Measurements from ENCODE around the gene CBFA2T3. TPM values are rescaled to one million over a fixed set of nuclear protein-coding genes. Genes with fewer than 3 reads are reported as not detected.

CBFA2T3 gene
- total and polyA plus RNA-seq, 2 donors (not counting 1 experiment from before 2014, with no cell fraction given): 40.8 to 58.3 TPM

GRCh38 chr16:88848557-88848956, 128.4 kb downstream of the CBFA2T3 start:
- H3K27ac ChIP-seq (ENCODE audit: low read length in 2 of 2): no peak overlapping the region
- H3K9ac ChIP-seq (ENCODE audit: low read length): no peak overlapping the region
- no peak overlapping the region for H2AFZ ChIP-seq (ENCODE audit: insufficient read depth, low read depth, low read length, poor library complexity, severe bottlenecking)
- Mint-ChIP-seq H3K4me3 (no peak overlapping the region), H3K4me1 (peaks cover 5% of the 10 kb centered on the region), H3K9me3 (ENCODE audit: insufficient read depth) (no peaks in the 10 kb centered on the region), H3K27me3 (no peaks in the 10 kb centered on the region), H3K27ac (no peak overlapping the region)
- H3K4me3 ChIP-seq (ENCODE audit: control extremely low read depth in 1 of 5, extremely low read depth in 1 of 5, insufficient read depth in 1 of 5, low read depth in 2 of 5, low read length in 4 of 5): no peak overlapping the region
- intact Hi-C loops (cut with micrococcal nuclease): no loop called here
- 96% methylated on average over 20 of the region's 21 CpGs for WGBS (ENCODE audit: insufficient coverage)
- H3K79me2 ChIP-seq (ENCODE audit: control insufficient read depth, insufficient read depth, low read length): peaks cover 38% of the 10 kb centered on the region
- no peaks in the 10 kb centered on the region for H3K4me1 ChIP-seq (ENCODE audit: control insufficient read depth in 2 of 2, insufficient read depth in 2 of 2, low read length in 2 of 2)
- peaks cover 45% of the 10 kb centered on the region for H4K20me1 ChIP-seq (ENCODE audit: control insufficient read depth, insufficient read depth, low read length, poor library complexity, severe bottlenecking)
- H3K36me3 ChIP-seq (replicated peaks in 1 of 2; ENCODE audit: control extremely low read depth in 1 of 2, control insufficient read depth in 1 of 2, extremely low read depth in 1 of 2, insufficient read depth in 2 of 2, low read length in 1 of 2): peaks cover 0 to 16% of the 10 kb centered on the region in 2 experiments
- POLR2A ChIA-PET: interaction anchor here (0.7 kb wide), 1 partner anchor 9 kb away, joined by 5 read pairs; the partner anchor contains the start of gene TRAPPC2L
- TF ChIP-seq CTCF (IDR thresholded peaks at IDR 0.05) (no peak), EZH2 (IDR thresholded peaks at IDR 0.05; ENCODE audit: borderline replicate concordance, insufficient read depth, low read depth, low read length, poor library complexity, severe bottlenecking) (no peak)
- H3K27me3 ChIP-seq (replicated peaks in 1 of 4; ENCODE audit: control extremely low read depth in 1 of 4, control insufficient read depth in 3 of 4, insufficient read depth in 4 of 4, low read length in 3 of 4): no peaks in the 10 kb centered on the region
- CTCF ChIA-PET: no interaction called here
- no peak overlapping the region for H3K4me2 ChIP-seq (replicated peaks; ENCODE audit: low read depth, low read length, poor library complexity, severe bottlenecking)
- H3K9me3 ChIP-seq (ENCODE audit: control extremely low read depth in 1 of 3, control insufficient read depth in 2 of 3, insufficient read depth in 1 of 3, low read length in 2 of 3): no peaks in the 10 kb centered on the region
- DNase-seq: no peak
- no peak for ATAC-seq (ENCODE audit: low read depth)

DNA sequence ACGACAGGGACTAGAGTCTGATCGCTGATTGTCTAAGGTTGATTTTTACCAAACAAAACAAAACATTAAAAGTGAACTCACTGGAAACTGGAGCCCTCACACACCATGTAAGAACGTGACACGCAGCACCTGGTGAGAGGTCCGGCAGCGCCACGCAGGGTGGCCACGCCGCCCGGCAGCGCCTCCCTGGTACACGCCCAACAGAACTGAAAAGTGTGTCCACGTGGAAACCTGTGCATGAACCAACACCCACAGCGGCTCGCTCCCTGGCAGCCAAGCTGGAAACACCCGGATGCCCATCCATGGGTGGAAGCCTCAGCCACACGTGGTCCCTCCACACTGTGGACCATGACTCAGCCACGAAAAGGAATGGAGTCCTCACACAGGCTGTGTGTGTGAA, 129.4 kb downstream of the CBFA2T3 start:
- H3K4me2 ChIP-seq (replicated peaks; ENCODE audit: low read depth, low read length, poor library complexity, severe bottlenecking): no peak overlapping the region
- H3K4me3 ChIP-seq (ENCODE audit: control extremely low read depth in 1 of 5, extremely low read depth in 1 of 5, insufficient read depth in 1 of 5, low read depth in 2 of 5, low read length in 4 of 5): no peak overlapping the region
- no peaks in the 10 kb centered on the region for H3K9me3 ChIP-seq (ENCODE audit: control extremely low read depth in 1 of 3, control insufficient read depth in 2 of 3, insufficient read depth in 1 of 3, low read length in 2 of 3)
- H3K27ac Mint-ChIP-seq: no peak overlapping the region
- intact Hi-C loops (cut with micrococcal nuclease): no loop called here
- no peak overlapping the region for H3K27ac ChIP-seq (ENCODE audit: low read length in 2 of 2)
- H3K36me3 ChIP-seq (replicated peaks in 1 of 2; ENCODE audit: control extremely low read depth in 1 of 2, control insufficient read depth in 1 of 2, extremely low read depth in 1 of 2, insufficient read depth in 2 of 2, low read length in 1 of 2): peaks cover 0 to 16% of the 10 kb centered on the region in 2 experiments
- H3K27me3 ChIP-seq (replicated peaks in 1 of 4; ENCODE audit: control extremely low read depth in 1 of 4, control insufficient read depth in 3 of 4, insufficient read depth in 4 of 4, low read length in 3 of 4): no peaks in the 10 kb centered on the region
- no peaks in the 10 kb centered on the region for H3K9me3 Mint-ChIP-seq (ENCODE audit: insufficient read depth)
- H3K27me3 Mint-ChIP-seq: no peaks in the 10 kb centered on the region
- WGBS (ENCODE audit: insufficient coverage): 97% methylated on average over 18 of the region's 18 CpGs
- ATAC-seq (ENCODE audit: low read depth) (no peak), DNase-seq (no peak)
- ChIA-PET POLR2A (interaction anchor here (0.7 kb wide), 1 partner anchor 9 kb away, joined by 5 read pairs; the partner anchor contains the start of gene TRAPPC2L), CTCF (no interaction called here)
- peaks cover 5% of the 10 kb centered on the region for H3K4me1 Mint-ChIP-seq
- H3K9ac ChIP-seq (ENCODE audit: low read length): no peak overlapping the region
- H4K20me1 ChIP-seq (ENCODE audit: control insufficient read depth, insufficient read depth, low read length, poor library complexity, severe bottlenecking): peaks cover 40% of the 10 kb centered on the region
- H3K4me1 ChIP-seq (ENCODE audit: control insufficient read depth in 2 of 2, insufficient read depth in 2 of 2, low read length in 2 of 2): no peaks in the 10 kb centered on the region
- H3K79me2 ChIP-seq (ENCODE audit: control insufficient read depth, insufficient read depth, low read length): peaks cover 43% of the 10 kb centered on the region
- H3K4me3 Mint-ChIP-seq: no peak overlapping the region
- H2AFZ ChIP-seq (ENCODE audit: insufficient read depth, low read depth, low read length, poor library complexity, severe bottlenecking): no peak overlapping the region
- TF ChIP-seq EZH2 (IDR thresholded peaks at IDR 0.05; ENCODE audit: borderline replicate concordance, insufficient read depth, low read depth, low read length, poor library complexity, severe bottlenecking): no peak
- TF ChIP-seq CTCF (IDR thresholded peaks at IDR 0.05): no peak

Measured in B cell (primary cell).